GM23338 (cell line): ENCODE data around the gene KPNA2. TPM values are rescaled to one million over a fixed set of nuclear protein-coding genes. Genes with fewer than 3 reads are reported as not detected.
A peak's percentile ranks its signal among the peaks of the same experiment; 100 is the strongest.

Experiments
- ATAC-seq: fragments of 200-7000 bp; cut with Tn5 transposase; 3 replicates; pipeline ENCODE4 v1.9.1; 2020
- DNase-seq: peaks from one replicate; pipeline ENCODE4 v3.0.0-alpha.2; 2015; ENCODE audit warnings: low spot score
- H2AFZ ChIP-seq: fragments of 200-600 bp; sonication (generic); 2 replicates; pipeline ENCODE4 v1.8.0; 2016; ENCODE audit warnings: antibody characterized with exemption, mild to moderate bottlenecking, moderate library complexity
- H3F3A ChIP-seq: fragments of 200-600 bp; sonication (generic); replicated peaks from 2 replicates; pipeline ENCODE4 v1.8.0; 2017; ENCODE audit warnings: antibody characterized with exemption, mixed run types, low read depth
- H3K27ac ChIP-seq: fragments of 200-600 bp; sonication (generic); 2 replicates; pipeline ENCODE4 v1.6.1; 2016; ENCODE audit warnings: low read depth
- H3K27me3 ChIP-seq: fragments of 200-600 bp; sonication (generic); 2 replicates; pipeline ENCODE4 v1.8.0; 2016; ENCODE audit warnings: mild to moderate bottlenecking, mixed run types, moderate library complexity; ENCODE audit not compliant: insufficient read depth
- H3K36me3 ChIP-seq: fragments of 200-600 bp; sonication (generic); 2 replicates; pipeline ENCODE4 v1.8.0; 2016; ENCODE audit warnings: mild to moderate bottlenecking; ENCODE audit not compliant: insufficient read depth
- H3K4me1 ChIP-seq: fragments of 200-600 bp; sonication (generic); 2 replicates; pipeline ENCODE4 v1.8.0; 2016; ENCODE audit warnings: mild to moderate bottlenecking, moderate library complexity; ENCODE audit not compliant: insufficient read depth
- H3K4me2 ChIP-seq: fragments of 200-600 bp; sonication (generic); 2 replicates; pipeline ENCODE4 v1.7.1; 2017; ENCODE audit warnings: mixed run types
- H3K4me3 ChIP-seq: fragments of 200-600 bp; sonication (generic); 2 replicates; pipeline ENCODE4 v1.6.1; 2016; ENCODE audit warnings: mixed run types
- H3K79me2 ChIP-seq: fragments of 200-600 bp; sonication (generic); replicated peaks from 2 replicates; pipeline ENCODE4 v1.8.0; 2017; ENCODE audit warnings: mild to moderate bottlenecking; ENCODE audit not compliant: insufficient read depth
- H3K9me2 ChIP-seq: fragments of 200-600 bp; sonication (generic); 2 replicates; pipeline ENCODE4 v1.8.0; 2017; ENCODE audit not compliant: insufficient read depth
- H4K20me1 ChIP-seq: fragments of 200-600 bp; sonication (generic); replicated peaks from 2 replicates; pipeline ENCODE4 v1.8.0; 2017; ENCODE audit warnings: mild to moderate bottlenecking; ENCODE audit not compliant: insufficient read depth
- H3K27ac Mint-ChIP-seq: 2 replicates; pipeline ENCODE4 v1.8.0; 2020; ENCODE audit warnings: inconsistent platforms, mild to moderate bottlenecking, moderate library complexity, mixed read lengths
- H3K27me3 Mint-ChIP-seq: 3 replicates; pipeline ENCODE4 v1.8.0; 2022; ENCODE audit warnings: low read depth, mild to moderate bottlenecking, moderate library complexity, mixed read lengths, inconsistent platforms; ENCODE audit not compliant: insufficient read depth, poor library complexity
- H3K36me3 Mint-ChIP-seq: 3 replicates; pipeline ENCODE4 v1.8.0; 2021; ENCODE audit warnings: low read depth, mild to moderate bottlenecking, inconsistent platforms, moderate library complexity, mixed read lengths
- H3K4me1 Mint-ChIP-seq: 3 replicates; pipeline ENCODE4 v1.8.0; 2020; ENCODE audit warnings: mild to moderate bottlenecking, inconsistent platforms, mixed read lengths
- H3K4me3 Mint-ChIP-seq: 3 replicates; pipeline ENCODE4 v1.8.0; 2021; ENCODE audit warnings: moderate library complexity, mild to moderate bottlenecking, inconsistent platforms, mixed read lengths
- H3K9me3 Mint-ChIP-seq: 3 replicates; pipeline ENCODE4 v1.8.0; 2020; ENCODE audit warnings: moderate library complexity, mild to moderate bottlenecking, inconsistent platforms, mixed read lengths
- CREB1 ChIP-seq: fragments of 250-450 bp; sonication (Bioruptor Pico); IDR thresholded peaks from 2 replicates; pipeline ENCODE4 v1.5.0; 2020; ENCODE audit warnings: low read depth, mild to moderate bottlenecking, moderate library complexity
- EZH2 ChIP-seq: fragments of 200-600 bp; sonication (generic); IDR thresholded peaks from one replicate; pipeline ENCODE4 v1.8.0; 2017; ENCODE audit warnings: antibody characterized with exemption, mild to moderate bottlenecking, low read depth; ENCODE audit not compliant: unreplicated experiment
- EZH2phosphoT487 ChIP-seq: fragments of 200-600 bp; sonication (generic); IDR thresholded peaks from one replicate; pipeline ENCODE4 v1.8.1; 2018; ENCODE audit warnings: antibody characterized with exemption; ENCODE audit not compliant: unreplicated experiment
- JUNB ChIP-seq: IDR thresholded peaks from one replicate; pipeline ENCODE4 v1.6.1; 2016; ENCODE audit warnings: antibody characterized with exemption; ENCODE audit not compliant: unreplicated experiment
- POLR2AphosphoS5 ChIP-seq: IDR thresholded peaks from 2 replicates; pipeline ENCODE4 v1.6.1; 2016; ENCODE audit warnings: antibody characterized with exemption, low read depth
- ZNF331 ChIP-seq: fragments of 250-450 bp; sonication (Bioruptor Pico); IDR thresholded peaks from 2 replicates; pipeline ENCODE4 v1.5.0; 2020; ENCODE audit warnings: low read depth, mild to moderate bottlenecking, moderate library complexity
- polyA plus RNA-seq: library from polyadenylated mRNA; unstranded; fragments of >200 nt; fragmentation: Nextera tagmentation; extraction: Ambion mirVana; gene quantifications from 2 replicates; pipeline ENCODE4 v1.2.1, GENCODE V29; 2016
- total RNA-seq: library from RNA; depleted of rRNA; stranded (reverse); fragments of >200 nt; shearing (Covaris generic); gene quantifications from 2 replicates; pipeline ENCODE4 v1.2.3, GENCODE V29; 2014
- TF ChIP-seq, protein P1 (sequence below), 2 experiments: fragments of 200-600 bp in 1 of 2; sonication (generic) in 1 of 2; conservative IDR thresholded peaks; 2 replicates each; pipeline versions ENCODE4 v1.5.1 to v1.6.1; 2016 to 2017; ENCODE audit warnings: antibody characterized with exemption in 2 of 2, low read depth in 2 of 2, mild to moderate bottlenecking in 2 of 2, moderate library complexity in 1 of 2
- TF ChIP-seq, protein P2 (sequence below): IDR thresholded peaks from 2 replicates; pipeline ENCODE4 v1.6.1; 2016; ENCODE audit warnings: antibody characterized with exemption
- TF ChIP-seq, protein P3 (sequence below): IDR thresholded peaks from one replicate; pipeline ENCODE4 v1.6.1; 2018; ENCODE audit warnings: antibody characterized with exemption; ENCODE audit not compliant: unreplicated experiment

KPNA2 gene
- total and polyA plus RNA-seq, 2 experiments from 2014 or later: 375 to 442 TPM

DNA sequence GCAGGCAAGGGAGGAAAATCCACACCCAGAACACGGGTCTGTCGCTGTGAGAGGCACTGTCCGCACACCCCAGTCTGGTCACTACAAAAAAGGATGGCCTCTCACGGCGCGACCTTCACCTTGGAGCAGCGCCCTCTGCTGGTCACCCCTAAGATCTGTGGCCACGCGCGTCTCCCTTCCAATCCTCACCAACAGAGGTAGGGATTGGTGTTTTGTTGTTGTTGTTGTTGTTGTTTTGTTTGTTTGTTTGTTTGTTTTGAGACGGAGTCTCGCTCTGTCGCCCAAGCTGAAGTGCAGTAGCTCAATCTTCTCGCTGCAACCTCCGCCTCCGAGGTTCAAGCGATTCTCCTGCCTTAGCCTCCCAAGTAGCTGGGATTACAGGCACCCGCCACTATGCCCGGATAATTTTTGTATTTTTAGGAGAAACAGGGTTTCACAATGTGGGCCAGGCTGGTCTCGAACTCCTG, 24.3 kb upstream of the KPNA2 start:
- H3K9me3 Mint-ChIP-seq: no peaks in the 10 kb centered on the region; the same call in 2 of the 3 replicates
- peak overlapping the region; percentile 54 for H3K4me3 Mint-ChIP-seq
- H2AFZ ChIP-seq: 0 out of 2 replicates have a peak overlapping the region, but pooled peaks have one; percentile 39
- H3K36me3 Mint-ChIP-seq: no peaks in the 10 kb centered on the region; the same call in 2 of the 3 replicates
- H3K9me2 ChIP-seq: no peaks in the 10 kb centered on the region
- ATAC-seq (peak; percentile 97), DNase-seq (peak; percentile 87)
- no peaks in the 10 kb centered on the region for H3K79me2 ChIP-seq
- H3K27me3 ChIP-seq: no peaks in the 10 kb centered on the region
- H4K20me1 ChIP-seq: no peaks in the 10 kb centered on the region
- H3K4me3 ChIP-seq: 0 out of 2 replicates have a peak overlapping the region, but pooled peaks have one; percentile 31
- no peak for TF ChIP-seq ZNF331 (CRISPR knock-in tag)
- no peak for TF ChIP-seq EZH2
- TF ChIP-seq, protein P1, sequence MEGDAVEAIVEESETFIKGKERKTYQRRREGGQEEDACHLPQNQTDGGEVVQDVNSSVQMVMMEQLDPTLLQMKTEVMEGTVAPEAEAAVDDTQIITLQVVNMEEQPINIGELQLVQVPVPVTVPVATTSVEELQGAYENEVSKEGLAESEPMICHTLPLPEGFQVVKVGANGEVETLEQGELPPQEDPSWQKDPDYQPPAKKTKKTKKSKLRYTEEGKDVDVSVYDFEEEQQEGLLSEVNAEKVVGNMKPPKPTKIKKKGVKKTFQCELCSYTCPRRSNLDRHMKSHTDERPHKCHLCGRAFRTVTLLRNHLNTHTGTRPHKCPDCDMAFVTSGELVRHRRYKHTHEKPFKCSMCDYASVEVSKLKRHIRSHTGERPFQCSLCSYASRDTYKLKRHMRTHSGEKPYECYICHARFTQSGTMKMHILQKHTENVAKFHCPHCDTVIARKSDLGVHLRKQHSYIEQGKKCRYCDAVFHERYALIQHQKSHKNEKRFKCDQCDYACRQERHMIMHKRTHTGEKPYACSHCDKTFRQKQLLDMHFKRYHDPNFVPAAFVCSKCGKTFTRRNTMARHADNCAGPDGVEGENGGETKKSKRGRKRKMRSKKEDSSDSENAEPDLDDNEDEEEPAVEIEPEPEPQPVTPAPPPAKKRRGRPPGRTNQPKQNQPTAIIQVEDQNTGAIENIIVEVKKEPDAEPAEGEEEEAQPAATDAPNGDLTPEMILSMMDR (conservative IDR thresholded peaks at IDR 0.05; ENCODE audit: low read depth in 2 of 2): peak; percentile 89 to 98
- no peak overlapping the region for H3K27ac ChIP-seq
- H3F3A ChIP-seq: 0 out of 2 replicates have a peak, but pooled peaks cover 2% of the 10 kb centered on the region
- no peaks in the 10 kb centered on the region for H3K36me3 ChIP-seq
- no peak overlapping the region; the same call in 1 of the 2 replicates for H3K4me2 ChIP-seq
- 0 out of 3 replicates have a peak, but pooled peaks cover 3% of the 10 kb centered on the region for H3K4me1 Mint-ChIP-seq
- 0 out of 2 replicates have a peak overlapping the region, but pooled peaks have one; percentile 78 for H3K27ac Mint-ChIP-seq
- H3K4me1 ChIP-seq: no peaks in the 10 kb centered on the region
- H3K27me3 Mint-ChIP-seq: peaks cover 16% of the 10 kb centered on the region

DNA sequence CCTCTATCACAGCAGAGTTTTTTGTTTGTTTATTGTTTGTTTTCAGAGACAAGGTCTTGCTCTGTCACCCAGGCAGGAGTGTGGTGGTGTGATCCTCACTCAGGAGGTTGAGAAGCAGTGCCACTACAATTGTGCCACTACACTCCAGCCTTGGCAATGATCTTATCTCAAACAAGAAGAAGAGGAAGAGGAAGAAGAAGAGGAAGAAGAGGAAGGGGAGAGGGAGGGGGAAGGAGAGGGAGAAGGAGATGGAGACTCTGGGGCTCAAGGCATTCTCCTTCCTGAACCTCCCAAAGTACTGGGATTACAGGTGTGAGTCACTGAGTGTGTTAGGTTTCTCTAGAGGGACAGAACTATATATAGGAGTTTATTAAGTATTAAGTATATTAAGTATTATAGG, 22.1 kb upstream of the KPNA2 start:
- Histone ChIP-seq H3K36me3 (no peaks in the 10 kb centered on the region), H4K20me1 (no peaks in the 10 kb centered on the region), H3K4me3 (no peak overlapping the region), H2AFZ (no peak overlapping the region), H3K4me1 (no peaks in the 10 kb centered on the region), H3K27ac (no peak overlapping the region), H3K27me3 (no peaks in the 10 kb centered on the region), H3F3A (0 out of 2 replicates have a peak, but pooled peaks cover 2% of the 10 kb centered on the region), H3K4me2 (no peak overlapping the region), H3K9me2 (no peaks in the 10 kb centered on the region), H3K79me2 (no peaks in the 10 kb centered on the region)
- Mint-ChIP-seq H3K9me3 (no peaks in the 10 kb centered on the region; the same call in 2 of the 3 replicates), H3K4me1 (0 out of 3 replicates have a peak, but pooled peaks cover 3% of the 10 kb centered on the region), H3K4me3 (no peak overlapping the region), H3K36me3 (no peaks in the 10 kb centered on the region; the same call in 2 of the 3 replicates), H3K27me3 (peaks cover 18% of the 10 kb centered on the region), H3K27ac (no peak overlapping the region)
- DNase-seq (no peak), ATAC-seq (no peak)
- TF ChIP-seq, protein P1 (conservative IDR thresholded peaks at IDR 0.05; ENCODE audit: low read depth in 2 of 2): no peak
- TF ChIP-seq POLR2AphosphoS5 (no peak), CREB1 (CRISPR knock-in tag) (no peak), EZH2phosphoT487 (no peak), ZNF331 (CRISPR knock-in tag) (no peak), EZH2 (no peak), JUNB (no peak)
- TF ChIP-seq, protein P2, sequence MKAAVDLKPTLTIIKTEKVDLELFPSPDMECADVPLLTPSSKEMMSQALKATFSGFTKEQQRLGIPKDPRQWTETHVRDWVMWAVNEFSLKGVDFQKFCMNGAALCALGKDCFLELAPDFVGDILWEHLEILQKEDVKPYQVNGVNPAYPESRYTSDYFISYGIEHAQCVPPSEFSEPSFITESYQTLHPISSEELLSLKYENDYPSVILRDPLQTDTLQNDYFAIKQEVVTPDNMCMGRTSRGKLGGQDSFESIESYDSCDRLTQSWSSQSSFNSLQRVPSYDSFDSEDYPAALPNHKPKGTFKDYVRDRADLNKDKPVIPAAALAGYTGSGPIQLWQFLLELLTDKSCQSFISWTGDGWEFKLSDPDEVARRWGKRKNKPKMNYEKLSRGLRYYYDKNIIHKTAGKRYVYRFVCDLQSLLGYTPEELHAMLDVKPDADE: no peak
- TF ChIP-seq, protein P3, sequence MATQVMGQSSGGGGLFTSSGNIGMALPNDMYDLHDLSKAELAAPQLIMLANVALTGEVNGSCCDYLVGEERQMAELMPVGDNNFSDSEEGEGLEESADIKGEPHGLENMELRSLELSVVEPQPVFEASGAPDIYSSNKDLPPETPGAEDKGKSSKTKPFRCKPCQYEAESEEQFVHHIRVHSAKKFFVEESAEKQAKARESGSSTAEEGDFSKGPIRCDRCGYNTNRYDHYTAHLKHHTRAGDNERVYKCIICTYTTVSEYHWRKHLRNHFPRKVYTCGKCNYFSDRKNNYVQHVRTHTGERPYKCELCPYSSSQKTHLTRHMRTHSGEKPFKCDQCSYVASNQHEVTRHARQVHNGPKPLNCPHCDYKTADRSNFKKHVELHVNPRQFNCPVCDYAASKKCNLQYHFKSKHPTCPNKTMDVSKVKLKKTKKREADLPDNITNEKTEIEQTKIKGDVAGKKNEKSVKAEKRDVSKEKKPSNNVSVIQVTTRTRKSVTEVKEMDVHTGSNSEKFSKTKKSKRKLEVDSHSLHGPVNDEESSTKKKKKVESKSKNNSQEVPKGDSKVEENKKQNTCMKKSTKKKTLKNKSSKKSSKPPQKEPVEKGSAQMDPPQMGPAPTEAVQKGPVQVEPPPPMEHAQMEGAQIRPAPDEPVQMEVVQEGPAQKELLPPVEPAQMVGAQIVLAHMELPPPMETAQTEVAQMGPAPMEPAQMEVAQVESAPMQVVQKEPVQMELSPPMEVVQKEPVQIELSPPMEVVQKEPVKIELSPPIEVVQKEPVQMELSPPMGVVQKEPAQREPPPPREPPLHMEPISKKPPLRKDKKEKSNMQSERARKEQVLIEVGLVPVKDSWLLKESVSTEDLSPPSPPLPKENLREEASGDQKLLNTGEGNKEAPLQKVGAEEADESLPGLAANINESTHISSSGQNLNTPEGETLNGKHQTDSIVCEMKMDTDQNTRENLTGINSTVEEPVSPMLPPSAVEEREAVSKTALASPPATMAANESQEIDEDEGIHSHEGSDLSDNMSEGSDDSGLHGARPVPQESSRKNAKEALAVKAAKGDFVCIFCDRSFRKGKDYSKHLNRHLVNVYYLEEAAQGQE: no peak
